HG03342 (cell line): ENCODE data around the gene ZSWIM4.
"Not testable (repeated sequence)": the region's sequence is repeated elsewhere in the genome, so short reads cannot be mapped to it uniquely, and the experiment has no call there.

Experiments
- ATAC-seq: cut with Tn5 transposase; IDR thresholded peaks from one replicate; pipeline ENCODE4 v1.9.1; 2021; ENCODE audit warnings: mild to moderate bottlenecking, moderate library complexity; ENCODE audit not compliant: unreplicated experiment

The ZSWIM4 gene

GRCh38 chr19:13774217-13775191, 20.7 kb upstream of the ZSWIM4 start, which contains the start of gene C19orf53:
Gene C19orf53 (plus strand): TSS chr19:13774456. CDS start chr19:13774478, 22 bp downstream.
- peak; percentile 88 for ATAC-seq

- ATAC-seq = no peak
Measured at GRCh38 chr19:13778398-13778797, 16.8 kb upstream of the ZSWIM4 start.

GRCh38 chr19:13778847-13779246, 16.4 kb upstream of the ZSWIM4 start:
- ATAC-seq = no peak

GRCh38 chr19:13779794-13780193, 15.4 kb upstream of the ZSWIM4 start:
- not testable (repeated sequence) for ATAC-seq

GRCh38 chr19:13781547-13781946, 13.7 kb upstream of the ZSWIM4 start:
- no peak for ATAC-seq

- no peak for ATAC-seq
Measured at GRCh38 chr19:13782537-13782936, 12.7 kb upstream of the ZSWIM4 start.

DNA sequence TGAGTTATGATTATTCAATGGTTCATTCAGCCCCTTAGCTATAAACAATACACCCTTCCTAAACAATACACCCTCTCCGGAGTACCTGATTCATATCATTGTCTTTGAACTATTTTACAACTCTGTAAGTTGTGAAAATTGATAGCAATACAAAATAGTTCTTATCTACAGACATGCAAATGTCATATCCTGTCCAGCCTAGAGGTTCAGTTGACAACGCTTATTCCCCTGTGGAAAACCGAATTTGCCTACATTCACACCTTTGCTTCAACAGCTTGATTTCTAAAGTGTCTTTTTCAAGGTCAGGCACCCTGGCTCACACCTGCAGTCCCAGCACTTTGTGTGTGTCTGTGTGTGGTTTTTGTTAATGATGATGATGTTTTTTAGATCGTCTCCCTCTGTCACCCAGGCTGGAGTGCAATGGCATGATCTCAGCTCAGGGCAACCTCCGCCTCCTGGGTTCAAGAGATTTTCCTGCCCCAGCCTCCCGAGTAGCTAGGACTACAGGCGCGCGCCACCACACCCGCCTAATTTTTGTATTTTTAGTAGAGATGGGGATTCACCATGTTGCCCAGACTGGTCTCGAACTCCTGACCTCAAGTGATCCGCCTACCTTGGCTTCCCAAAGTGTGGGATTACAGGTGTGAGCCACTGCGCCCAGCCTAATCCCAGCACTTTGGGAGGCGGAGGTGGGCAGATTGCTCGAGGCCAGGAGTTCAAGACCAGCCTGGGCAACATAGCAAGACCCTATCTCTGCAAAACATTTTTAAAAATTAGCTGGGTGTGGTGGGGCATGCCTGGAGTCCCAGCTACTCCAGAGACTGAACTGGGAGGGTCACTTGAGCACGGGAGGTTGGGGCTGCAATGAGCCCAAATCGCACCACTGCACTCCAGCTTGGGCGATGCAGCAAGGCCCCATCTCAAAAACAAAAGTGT, 11.4 kb upstream of the ZSWIM4 start:
- ATAC-seq = no peak

- ATAC-seq = no peak
Measured at GRCh38 chr19:13784731-13785452, 10.4 kb upstream of the ZSWIM4 start.

- no peak for ATAC-seq
Measured at GRCh38 chr19:13788991-13789390, 6.3 kb upstream of the ZSWIM4 start.

DNA sequence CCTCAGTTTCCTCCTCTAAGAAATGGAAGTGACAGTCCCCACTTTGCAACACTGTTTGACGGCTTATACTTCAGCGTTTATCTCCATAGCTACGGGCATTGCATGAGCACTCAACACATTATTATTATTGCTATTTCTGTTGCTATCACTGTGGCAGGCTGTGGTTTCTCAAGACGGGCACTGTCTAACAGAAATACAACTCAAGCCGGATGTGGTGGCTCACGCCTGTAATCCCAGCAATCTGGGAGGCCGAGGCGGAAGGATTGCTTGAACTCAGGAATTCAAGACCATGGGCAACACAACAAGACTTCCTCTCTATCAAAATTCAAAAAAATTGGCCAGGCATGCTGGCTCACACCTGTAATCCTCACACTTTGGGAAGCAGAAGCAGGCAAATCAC, 4.9 kb upstream of the ZSWIM4 start:
- ATAC-seq = no peak

- ATAC-seq = not testable (repeated sequence)
Measured at GRCh38 chr19:13793317-13793716, 1.9 kb upstream of the ZSWIM4 start.

DNA sequence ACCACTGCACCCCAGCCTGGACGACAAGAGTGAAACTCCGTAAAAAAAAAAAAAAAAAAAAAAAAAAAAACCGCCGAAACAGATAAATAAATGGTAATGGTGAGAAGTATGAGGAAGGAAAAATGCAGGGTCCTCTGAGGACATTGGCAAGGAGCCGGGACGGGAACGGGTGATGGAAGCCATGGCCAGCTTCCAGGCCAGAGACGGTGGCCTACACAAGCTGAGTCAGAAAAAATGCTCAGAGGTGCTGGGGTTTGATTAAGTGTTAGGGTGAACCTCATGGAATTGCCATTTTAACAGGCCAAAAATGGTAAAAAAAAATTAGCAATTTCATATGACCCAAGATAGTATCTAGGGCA, 866 bp upstream of the ZSWIM4 start:
- ATAC-seq = no peak

GRCh38 chr19:13795595-13796300, 505 bp downstream of the ZSWIM4 start:
- peak; percentile 38 for ATAC-seq

- ATAC-seq = no peak
Measured at GRCh38 chr19:13796301-13797057, 1.2 kb downstream of the ZSWIM4 start.

DNA sequence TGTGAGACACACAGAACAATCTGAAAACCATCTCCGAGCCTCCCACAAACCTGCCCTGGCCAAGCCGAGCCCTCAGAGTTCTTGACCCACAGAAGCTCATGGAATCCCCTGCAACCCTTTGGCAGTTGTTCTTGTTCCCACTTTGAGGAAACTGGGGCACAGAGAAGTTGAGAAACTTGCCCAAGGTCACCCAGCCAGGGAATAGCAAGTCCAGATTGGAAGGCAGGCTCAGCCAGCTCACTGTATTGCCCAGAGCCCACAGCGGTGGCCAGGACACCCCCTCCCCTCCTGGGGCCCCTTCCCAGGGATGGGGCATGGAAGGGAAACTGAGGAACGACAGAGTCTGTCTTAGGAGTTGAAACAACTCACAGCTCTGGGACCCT, 1.8 kb downstream of the ZSWIM4 start:
- no peak for ATAC-seq

GRCh38 chr19:13797870-13798269, 2.6 kb downstream of the ZSWIM4 start:
- no peak for ATAC-seq

- ATAC-seq = no peak
Measured at GRCh38 chr19:13799669-13800068, 4.4 kb downstream of the ZSWIM4 start.

DNA sequence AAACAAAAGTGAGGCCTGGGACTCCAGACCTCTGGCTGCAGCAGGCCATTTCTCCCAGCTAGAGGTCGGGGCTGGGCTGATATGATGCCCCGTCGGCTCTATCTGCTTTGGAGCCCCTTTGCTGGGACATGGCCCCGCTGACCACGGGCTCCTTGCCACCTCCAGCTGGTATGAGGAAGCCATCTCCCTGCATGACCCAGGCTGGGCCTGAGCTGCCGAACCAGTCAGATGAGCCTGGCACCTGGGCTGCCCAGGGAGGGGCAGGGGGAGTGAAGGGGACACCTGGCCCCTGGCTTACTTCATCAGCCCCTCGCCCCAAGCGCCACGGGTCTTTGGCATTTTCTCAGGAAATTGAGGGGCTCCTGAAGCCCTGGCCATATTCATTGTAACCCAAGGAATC, 7.8 kb downstream of the ZSWIM4 start:
- ATAC-seq = no peak

- ATAC-seq = no peak
Measured at GRCh38 chr19:13804830-13805683, 9.8 kb downstream of the ZSWIM4 start.
